Kasumi-1 (cell line): ENCODE results near the gene CIDEC.
"Not testable (repeated sequence)": the region's sequence is repeated elsewhere in the genome, so short reads cannot be mapped to it uniquely, and the experiment has no call there.

ENCODE experiments used
- DNase-seq, 2 experiments: peaks; one replicate each; lab custom pipeline; 2025; lab: John Stamatoyannopoulos, UW

CIDEC gene

DNA sequence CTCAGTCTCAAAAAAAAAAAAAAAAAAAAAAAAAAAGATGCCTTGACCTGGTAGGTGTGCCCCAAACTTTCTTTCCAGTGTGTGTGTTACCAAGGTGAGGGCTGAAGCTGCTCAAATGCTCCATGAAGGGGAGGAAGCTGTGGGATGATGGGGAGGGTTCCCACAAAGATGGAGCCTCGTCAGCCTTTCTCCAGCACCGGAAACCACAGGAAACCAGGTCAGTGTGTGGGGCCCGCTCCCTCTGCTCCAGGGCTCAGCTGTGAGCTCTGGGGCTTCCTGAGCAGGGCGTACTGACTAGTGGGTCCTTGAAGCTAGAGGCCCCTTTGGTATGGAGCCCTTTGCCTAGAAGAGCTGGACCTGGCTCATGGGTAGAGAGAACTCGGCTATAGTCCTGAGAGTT, 21.9 kb upstream of the CIDEC start:
- peak; percentile 92 to 95 for DNase-seq

- not testable (repeated sequence) for DNase-seq
Observed at GRCh38 chr3:9900965-9901415, 20.9 kb upstream of the CIDEC start.

DNA sequence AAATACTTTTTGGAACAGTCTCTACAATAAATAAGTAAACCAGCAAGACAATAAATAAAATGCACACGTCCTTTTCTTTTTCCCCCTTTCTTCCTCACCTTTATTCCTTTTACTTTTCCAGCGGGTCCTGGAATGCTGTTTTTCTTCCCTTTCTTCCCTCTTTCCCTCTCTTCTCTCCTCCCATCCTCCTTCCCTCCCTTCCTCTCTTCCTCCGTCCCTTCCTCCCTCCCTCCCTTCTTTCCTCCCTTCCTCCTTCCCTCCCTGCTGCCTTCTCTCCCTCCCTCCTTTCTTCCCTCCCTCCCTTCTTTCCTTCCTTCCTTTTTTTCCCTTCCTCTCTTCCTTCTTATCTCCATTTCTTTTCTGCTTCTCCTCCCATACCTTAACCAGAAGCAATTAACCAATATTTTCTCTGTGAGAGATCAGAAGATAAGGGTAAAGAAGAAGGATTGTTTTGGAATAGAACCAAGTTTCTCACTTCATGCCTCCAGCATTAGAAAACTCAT, 19.3 kb upstream of the CIDEC start:
- no peak for DNase-seq

DNA sequence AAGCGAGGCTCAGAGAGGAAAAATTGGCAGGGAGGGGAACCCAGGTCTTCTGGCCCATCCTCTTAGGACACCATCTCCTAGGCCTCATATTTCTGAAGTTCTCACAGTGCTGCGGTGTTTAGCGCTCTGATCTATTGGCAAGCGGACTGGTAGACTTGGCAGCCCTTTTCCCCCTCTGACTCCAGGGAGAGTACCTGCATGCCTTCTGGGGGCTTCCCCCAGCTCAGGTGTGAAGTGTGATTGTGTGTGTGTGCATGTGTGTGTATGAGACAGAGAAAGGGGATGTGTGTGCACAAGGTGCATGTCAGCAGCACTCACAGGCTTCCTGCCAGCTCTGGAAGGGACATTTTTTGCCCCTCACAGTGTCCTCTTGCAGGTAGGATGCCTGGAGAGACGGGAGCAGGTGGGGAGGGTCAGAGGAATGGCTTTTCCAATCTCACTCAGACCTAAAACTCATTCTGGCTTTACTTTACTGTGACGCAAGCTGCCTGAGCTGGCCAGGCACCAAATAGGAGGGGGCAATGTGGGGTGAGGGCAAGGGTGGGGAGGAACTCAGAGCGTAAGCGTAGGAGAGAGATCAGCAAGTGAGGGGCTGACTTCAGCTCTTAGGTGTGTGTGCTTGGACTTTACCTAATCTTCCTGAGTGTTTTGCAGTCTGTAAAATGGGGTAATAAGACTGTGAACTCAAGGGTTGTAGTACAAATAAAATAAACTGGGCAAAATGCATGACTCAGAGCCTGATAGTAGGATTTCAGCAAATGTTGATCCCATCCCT, 18.6 kb upstream of the CIDEC start:
- no peak for DNase-seq

GRCh38 chr3:9897408-9898372, 17.6 kb upstream of the CIDEC start:
- DNase-seq = no peak

DNA sequence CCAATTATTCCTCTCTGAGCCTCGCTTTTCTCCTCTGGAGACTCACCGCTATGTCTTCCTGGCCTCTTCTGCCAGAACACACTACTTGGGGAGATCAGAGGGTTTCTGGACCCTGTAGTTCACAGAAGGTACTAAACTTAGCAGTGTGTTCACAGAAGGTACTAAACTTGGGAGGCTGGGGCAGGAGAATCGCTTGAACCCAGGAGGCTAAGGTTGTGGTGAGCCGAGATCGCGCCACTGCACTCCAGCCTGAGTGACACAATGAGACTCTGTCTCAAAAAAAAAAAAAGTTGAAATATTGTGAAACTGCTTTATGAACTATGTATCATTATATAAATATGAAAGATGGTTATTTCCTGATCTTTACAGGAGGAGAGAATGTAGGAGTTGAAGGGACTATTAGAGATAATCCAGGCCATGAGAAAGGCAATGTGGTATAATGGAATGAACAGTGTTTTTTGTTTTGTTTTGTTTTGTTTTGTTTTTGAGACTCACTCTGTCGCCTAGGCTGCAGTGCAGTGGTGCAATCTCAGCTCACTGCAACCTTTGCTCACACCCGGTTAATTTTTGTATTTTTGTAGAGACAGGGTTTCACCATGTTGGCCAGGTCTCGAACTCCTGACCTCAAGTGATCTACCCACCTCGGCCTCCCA, 16.8 kb upstream of the CIDEC start:
- DNase-seq = not testable (repeated sequence)

- DNase-seq = not testable (repeated sequence)
Observed at GRCh38 chr3:9895715-9896114, 15.7 kb upstream of the CIDEC start.

DNA sequence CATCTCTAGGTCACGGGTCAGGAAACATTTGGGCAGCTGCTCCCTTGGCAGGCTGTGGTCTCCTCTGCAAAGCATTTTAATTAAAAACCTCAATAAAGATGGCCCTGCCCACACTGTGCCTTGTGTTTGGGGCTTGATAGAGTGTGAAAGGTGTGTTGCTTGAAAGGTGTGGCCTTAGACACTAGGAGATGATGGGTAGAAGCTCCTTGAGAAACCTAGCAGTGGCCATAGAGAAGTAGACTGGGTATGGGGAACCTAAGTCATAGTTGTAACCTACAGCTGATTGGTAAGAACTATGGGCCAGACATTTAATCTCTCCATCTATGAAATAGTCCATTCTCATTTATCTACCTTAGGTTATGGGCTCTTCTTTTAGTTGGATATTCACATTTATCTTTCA, 13.7 kb upstream of the CIDEC start:
- DNase-seq = no peak

DNA sequence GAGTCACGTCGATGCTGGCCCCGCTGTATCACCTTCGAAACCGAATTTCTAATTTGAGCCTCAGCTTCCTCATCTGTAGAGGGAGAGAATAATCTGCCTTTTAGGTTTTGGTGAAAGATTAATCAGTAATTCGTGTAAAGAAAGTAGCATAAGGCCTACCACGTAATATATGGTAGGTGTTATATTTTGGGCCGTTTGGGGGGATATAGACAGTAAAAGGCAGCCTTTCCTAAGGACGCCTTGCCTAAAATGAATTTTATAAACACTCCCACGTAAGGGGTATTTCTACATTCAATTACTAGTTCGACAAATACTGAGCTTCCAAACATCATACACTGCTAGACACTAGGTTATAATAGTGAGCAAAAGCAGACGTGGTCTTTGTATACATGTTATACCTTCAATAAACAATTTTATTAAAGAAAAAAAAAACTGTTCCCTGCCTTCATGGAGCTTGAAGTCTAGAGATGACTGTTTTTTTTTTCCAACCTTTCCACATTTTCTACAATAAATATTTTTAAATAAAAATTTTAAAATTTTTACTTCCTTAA, 11.1 kb upstream of the CIDEC start:
- DNase-seq = no peak

- DNase-seq = peak; percentile 83 to 84
Observed at GRCh38 chr3:9890249-9891071, 10.4 kb upstream of the CIDEC start, which contains the start of gene JAGN1. Gene JAGN1, plus strand, starts transcription at chr3:9890610. Its CDS starts 113 bp downstream, at chr3:9890723.

GRCh38 chr3:9889405-9889804, 9.4 kb upstream of the CIDEC start:
- no peak for DNase-seq

DNA sequence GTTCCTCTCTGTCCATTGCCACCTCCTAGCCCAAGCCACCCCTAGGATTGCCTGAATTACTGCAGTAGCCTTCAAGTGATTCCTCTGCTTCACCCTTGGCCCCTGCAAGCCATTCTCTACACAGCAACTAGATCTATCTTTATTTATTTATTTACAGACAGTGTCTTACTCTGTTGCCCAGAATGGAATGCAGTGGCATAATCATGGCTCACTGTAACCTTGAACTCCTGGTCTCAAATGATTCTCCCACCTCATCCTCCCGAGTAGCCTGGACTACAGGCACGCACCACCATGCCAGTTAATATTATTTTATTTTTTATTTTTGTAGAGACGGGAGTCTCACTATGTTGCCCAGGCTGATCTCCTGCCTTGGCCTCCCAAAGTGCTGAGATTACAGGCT, 8.5 kb upstream of the CIDEC start:
- no peak for DNase-seq

- no peak for DNase-seq
Observed at GRCh38 chr3:9887480-9887879, 7.4 kb upstream of the CIDEC start.

GRCh38 chr3:9886328-9886727, 6.3 kb upstream of the CIDEC start:
- no peak for DNase-seq

- DNase-seq = no peak
Observed at GRCh38 chr3:9884555-9885165, 4.6 kb upstream of the CIDEC start.

DNA sequence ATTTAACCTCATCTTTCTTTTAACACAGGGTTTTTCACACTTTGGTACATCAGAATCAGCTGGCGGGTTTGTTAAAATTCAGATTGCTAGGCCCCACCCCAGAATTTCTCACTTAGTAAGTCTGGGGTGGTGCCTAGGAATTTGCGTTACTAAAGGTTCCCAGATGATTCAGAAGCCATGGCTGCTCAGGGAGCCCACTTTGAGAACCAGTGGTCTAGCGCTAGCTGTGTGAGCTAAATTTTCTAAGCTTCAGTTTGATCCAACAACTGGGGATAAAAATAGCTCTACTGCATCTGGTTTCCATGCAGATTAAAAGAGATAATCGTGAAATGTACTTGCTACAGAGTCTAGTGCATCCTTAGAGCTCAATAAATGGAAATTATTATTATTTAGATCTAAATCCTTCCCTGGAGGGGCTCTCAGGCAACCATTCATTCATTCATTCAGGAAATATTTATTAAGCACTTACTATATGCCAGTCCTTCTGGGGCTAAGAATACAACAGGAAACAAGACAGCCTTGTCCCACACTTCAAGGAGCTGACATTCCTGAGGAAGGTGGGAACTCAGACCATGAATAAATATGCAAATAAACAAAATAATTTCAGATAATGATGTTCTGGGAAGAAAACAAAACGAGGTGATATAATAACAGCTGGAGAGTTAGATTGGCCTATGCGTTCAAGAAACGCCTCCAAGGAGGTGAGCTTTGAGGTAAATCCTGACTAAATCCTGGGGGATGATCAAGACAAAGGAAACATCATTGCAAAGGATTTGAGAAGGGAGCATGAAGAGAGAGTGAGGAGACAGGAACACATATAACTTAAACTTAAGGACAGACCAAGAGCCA, 3.9 kb upstream of the CIDEC start:
- no peak for DNase-seq

DNA sequence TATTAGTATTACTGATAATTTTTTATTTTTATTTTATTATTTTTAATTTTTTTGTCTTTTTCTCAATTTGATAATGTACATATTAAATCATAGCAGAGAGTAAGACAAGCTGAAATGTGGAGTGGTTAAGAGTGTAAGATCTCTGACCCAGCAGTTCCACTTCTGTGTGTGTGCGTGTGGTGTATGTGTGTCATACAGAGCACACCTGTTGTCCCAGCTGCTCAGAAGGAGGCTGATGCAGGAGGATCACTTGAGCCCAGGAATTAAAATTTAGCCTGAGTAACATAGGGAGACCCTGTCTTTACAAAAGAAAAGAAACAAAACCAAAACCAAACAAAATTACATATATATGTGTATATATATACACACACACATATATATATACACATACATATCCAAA, 1.4 kb upstream of the CIDEC start:
- no peak for DNase-seq

- no peak for DNase-seq
Observed at GRCh38 chr3:9878700-9879099, 1.4 kb downstream of the CIDEC start.

DNA sequence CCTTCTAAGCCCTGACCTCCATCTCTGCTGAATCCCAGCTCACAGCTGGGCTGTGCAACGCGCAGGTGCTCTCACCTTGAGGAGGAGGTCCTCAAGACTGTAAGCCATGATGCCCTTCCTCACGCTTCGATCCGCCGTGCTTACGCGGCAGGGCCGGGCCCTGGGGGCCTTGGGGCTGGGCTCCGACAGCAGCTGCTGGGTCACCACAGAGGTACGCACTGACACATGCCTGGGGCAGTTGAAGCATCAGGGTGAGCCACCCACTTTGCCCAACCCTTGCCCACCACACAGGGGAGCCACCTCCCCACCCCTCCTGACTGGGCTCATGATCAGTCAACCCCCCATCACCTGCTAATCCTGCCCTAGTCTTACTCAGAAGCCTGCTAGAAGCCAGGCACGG, 3.1 kb downstream of the CIDEC start:
- DNase-seq = no peak

- DNase-seq = not testable (repeated sequence)
Observed at GRCh38 chr3:9876255-9876654, 3.8 kb downstream of the CIDEC start.
